IMR-90 (cell line): ENCODE data around the gene DHRS13. TPM values are rescaled to one million over a fixed set of nuclear protein-coding genes. Genes with fewer than 3 reads are reported as not detected.

Source experiments
- ATAC-seq: fragments of 200-7000 bp; cut with Tn5 transposase; 2 replicates; pipeline ENCODE4 v1.9.1; 2020; ENCODE audit warnings: low read depth, mild to moderate bottlenecking, moderate library complexity
- BruUV-seq: library from RNA; stranded (reverse); fragments of 400-500 nt; replicated peaks from 2 replicates; lab custom pipeline; 2021; lab: Mats Ljungman, UMichigan
- CTCF ChIA-PET: fragments of 300-600 bp; formaldehyde crosslinking; extraction: SDS; loops from one replicate; lab custom pipeline; 2021; ENCODE audit warnings: antibody characterized with exemption; lab: Yijun Ruan, JAX
- POLR2A ChIA-PET: fragments of 300-600 bp; sonication (Branson Sonifier 250); formaldehyde crosslinking; loops from one replicate; lab custom pipeline; 2022; ENCODE audit warnings: antibody characterized with exemption; ENCODE audit not compliant: unreplicated experiment; lab: Charles Lee
- DNase-seq: peaks from one replicate; pipeline ENCODE4 v3.0.0; 2013
- H2AFZ ChIP-seq: replicated peaks from 2 replicates; pipeline ENCODE3; 2013; ENCODE audit warnings: low read length, mild to moderate bottlenecking; ENCODE audit not compliant: poor library complexity
- H2AK5ac ChIP-seq: 2 replicates; pipeline ENCODE4 v1.6.1; 2013; ENCODE audit warnings: low read depth, low read length, inconsistent platforms
- H2AK9ac ChIP-seq: replicated peaks from 2 replicates; pipeline ENCODE3; 2013; ENCODE audit warnings: mild to moderate bottlenecking, low read depth, low read length, moderate library complexity; ENCODE audit not compliant: poor library complexity
- H2BK120ac ChIP-seq: 2 replicates; pipeline ENCODE4 v1.6.1; 2013; ENCODE audit warnings: low read depth, low read length, inconsistent platforms
- H2BK15ac ChIP-seq: 3 replicates; pipeline ENCODE4 v1.6.1; 2013; ENCODE audit warnings: low read depth, low read length, inconsistent platforms
- H2BK20ac ChIP-seq: 2 replicates; pipeline ENCODE4 v1.6.1; 2013; ENCODE audit warnings: low read depth, mild to moderate bottlenecking, inconsistent platforms, low read length, moderate library complexity
- H2BK5ac ChIP-seq: 2 replicates; pipeline ENCODE4 v1.6.1; 2013; ENCODE audit warnings: mild to moderate bottlenecking, low read depth, low read length, inconsistent platforms; ENCODE audit not compliant: poor library complexity, severe bottlenecking
- H3K14ac ChIP-seq: replicated peaks from 2 replicates; pipeline ENCODE4 v1.6.1; 2013; ENCODE audit warnings: low read depth, low read length, inconsistent platforms
- H3K18ac ChIP-seq: 2 replicates; pipeline ENCODE4 v1.6.1; 2013; ENCODE audit warnings: low read depth, low read length, control low read depth
- H3K23ac ChIP-seq: 2 replicates; pipeline ENCODE4 v1.6.1; 2013; ENCODE audit warnings: low read depth, low read length, inconsistent platforms
- H3K27ac ChIP-seq: 2 replicates; pipeline ENCODE4 v1.5.1; 2013; ENCODE audit warnings: mild to moderate bottlenecking, control low read depth, low read length; ENCODE audit not compliant: insufficient read depth
- H3K27me3 ChIP-seq: 2 replicates; pipeline ENCODE4 v1.6.1; 2013; ENCODE audit warnings: low read length; ENCODE audit not compliant: control insufficient read depth, insufficient read depth
- H3K36me3 ChIP-seq: 2 replicates; pipeline ENCODE4 v1.6.1; 2013; ENCODE audit warnings: low read length, mixed read lengths; ENCODE audit not compliant: control insufficient read depth, insufficient read depth
- H3K4ac ChIP-seq: 2 replicates; pipeline ENCODE4 v1.6.1; 2013; ENCODE audit warnings: low read depth, low read length, inconsistent platforms
- H3K4me1 ChIP-seq: 2 replicates; pipeline ENCODE4 v1.6.1; 2013; ENCODE audit warnings: low read length, mixed read lengths; ENCODE audit not compliant: control insufficient read depth, insufficient read depth
- H3K4me2 ChIP-seq: 2 replicates; pipeline ENCODE4 v1.6.1; 2013; ENCODE audit warnings: low read depth, mild to moderate bottlenecking, control low read depth, low read length, moderate library complexity
- H3K4me3 ChIP-seq: 2 replicates; pipeline ENCODE4 v1.5.1; 2013; ENCODE audit warnings: low read depth, mild to moderate bottlenecking, control low read depth, low read length, moderate library complexity; ENCODE audit not compliant: insufficient read depth
- H3K56ac ChIP-seq: 2 replicates; pipeline ENCODE4 v1.6.1; 2013; ENCODE audit warnings: low read length, inconsistent platforms; ENCODE audit not compliant: insufficient read depth; ENCODE audit errors: extremely low read depth
- H3K79me1 ChIP-seq, 2 experiments: 2 replicates each; pipeline ENCODE4 v1.6.1; 2013; ENCODE audit warnings: low read length in 2 of 2, inconsistent platforms in 1 of 2, low read depth in 1 of 2
- H3K9ac ChIP-seq: 2 replicates; pipeline ENCODE4 v1.6.1; 2013; ENCODE audit warnings: low read depth, low read length, control low read depth
- H3K9me1 ChIP-seq: 2 replicates; pipeline ENCODE4 v1.6.1; 2013; ENCODE audit warnings: low read length, inconsistent platforms; ENCODE audit not compliant: insufficient read depth
- H3K9me3 ChIP-seq: 2 replicates; pipeline ENCODE4 v1.6.1; 2013; ENCODE audit warnings: low read length; ENCODE audit not compliant: control insufficient read depth, insufficient read depth
- H4K20me1 ChIP-seq: 2 replicates; pipeline ENCODE4 v1.6.1; 2013; ENCODE audit warnings: low read length, inconsistent platforms; ENCODE audit not compliant: insufficient read depth
- H4K5ac ChIP-seq: 2 replicates; pipeline ENCODE4 v1.6.1; 2013; ENCODE audit warnings: mild to moderate bottlenecking, low read depth, low read length, control low read depth
- H4K8ac ChIP-seq, 2 experiments: 2 replicates each; pipeline ENCODE4 v1.6.1; 2013; ENCODE audit warnings: low read depth in 2 of 2, low read length in 2 of 2, control low read depth in 1 of 2, inconsistent platforms in 1 of 2
- H4K91ac ChIP-seq: 2 replicates; pipeline ENCODE4 v1.6.1; 2013; ENCODE audit warnings: low read depth, low read length, inconsistent platforms; ENCODE audit not compliant: insufficient read depth
- BHLHE40 ChIP-seq: fragments of 150-350 bp; IDR thresholded peaks from 2 replicates; pipeline ENCODE4 v1.6.1; 2016; ENCODE audit warnings: mild to moderate bottlenecking, low read depth, low read length
- CEBPB ChIP-seq: IDR thresholded peaks from 2 replicates; pipeline ENCODE4 v1.6.1; 2012; ENCODE audit warnings: low read depth, low read length, improper control_type of control experiment
- CHD1 ChIP-seq: IDR thresholded peaks from 2 replicates; pipeline ENCODE4 v1.6.1; 2012; ENCODE audit warnings: low read depth, low read length, improper control_type of control experiment
- MAZ ChIP-seq: IDR thresholded peaks from 2 replicates; pipeline ENCODE4 v1.6.1; 2012; ENCODE audit warnings: low read depth, mild to moderate bottlenecking, low read length, improper control_type of control experiment, moderate library complexity, borderline replicate concordance
- MXI1 ChIP-seq: IDR thresholded peaks from 2 replicates; pipeline ENCODE4 v1.6.1; 2012; ENCODE audit warnings: low read depth, mild to moderate bottlenecking, low read length, moderate library complexity, borderline replicate concordance
- NFE2L2 ChIP-seq: fragments of 150-350 bp; IDR thresholded peaks from 2 replicates; pipeline ENCODE4 v1.6.1; 2016; ENCODE audit warnings: low read depth, mild to moderate bottlenecking, low read length
- POLR2A ChIP-seq: IDR thresholded peaks from 2 replicates; pipeline ENCODE4 v1.6.1; 2012; ENCODE audit warnings: mild to moderate bottlenecking, low read depth, low read length
- RAD21 ChIP-seq: IDR thresholded peaks from 2 replicates; pipeline ENCODE4 v1.6.1; 2012; ENCODE audit warnings: low read length, improper control_type of control experiment
- RCOR1 ChIP-seq: IDR thresholded peaks from 2 replicates; pipeline ENCODE4 v1.6.1; 2012; ENCODE audit warnings: mild to moderate bottlenecking, low read length, improper control_type of control experiment; ENCODE audit not compliant: insufficient replicate concordance
- RFX5 ChIP-seq: IDR thresholded peaks from 2 replicates; pipeline ENCODE4 v1.8.0; 2012; ENCODE audit warnings: low read depth, mild to moderate bottlenecking, low read length, moderate library complexity
- SMC3 ChIP-seq: fragments of 150-350 bp; IDR thresholded peaks from 2 replicates; pipeline ENCODE4 v1.6.1; 2016; ENCODE audit warnings: low read depth, mild to moderate bottlenecking, antibody characterized with exemption, low read length, moderate library complexity
- WGBS, 2 experiments: methylation state at CpG; one replicate each; pipeline versions ENCODE4 v1.1.5 to v1.1.7; 2013; ENCODE audit warnings: missing lambda C conversion rate in 2 of 2; ENCODE audit not compliant: insufficient read length in 1 of 2; ENCODE audit errors: extremely low coverage in 2 of 2; 5-methylcytosine and 5-hydroxymethylcytosine counted together
- dilution Hi-C: fragments of 300-500 bp; cut with HindIII; formaldehyde crosslinking; loops from one replicate; pipeline ENCODE4 v1.14.3; 2018; ENCODE audit warnings: low sequenced_read_pairs; ENCODE audit not compliant: unreplicated experiment
- in situ Hi-C: fragments of 300-500 bp; cut with MboI; formaldehyde crosslinking; loops from 3 replicates; pipeline ENCODE4 v1.14.3; 2019; ENCODE audit warnings: low sequenced_read_pairs, inconsistent platforms, mixed read lengths
- intact Hi-C: fragments of 100-400 bp; cut with micrococcal nuclease; formaldehyde crosslinking; loops from 2 replicates; pipeline ENCODE4 v1.10.0; 2022
- polyA plus RNA-seq, 3 experiments: library from polyadenylated mRNA; depleted of rRNA; stranded (reverse); fragments of >200 nt; gene quantifications; 2 replicates each; pipeline ENCODE4 v1.2.3, GENCODE V29; 2012; ENCODE audit warnings: low replicate concordance in 1 of 3
- total RNA-seq: library from RNA; depleted of rRNA; stranded (reverse); fragments of >200 nt; gene quantifications from 2 replicates; pipeline ENCODE4 v1.2.3, GENCODE V29; 2012
- TF ChIP-seq, protein P1 (sequence below): fragments of 150-350 bp; IDR thresholded peaks from 2 replicates; pipeline ENCODE4 v1.6.1; 2017; ENCODE audit warnings: mild to moderate bottlenecking, antibody characterized with exemption, low read length, low read depth
- TF ChIP-seq, protein P2 (sequence below): conservative IDR thresholded peaks from 2 replicates; pipeline ENCODE4 v1.5.1; 2012; ENCODE audit warnings: mild to moderate bottlenecking, low read depth, low read length, improper control_type of control experiment
- TF ChIP-seq, protein P3 (sequence below): fragments of 150-350 bp; IDR thresholded peaks from 2 replicates; pipeline ENCODE4 v1.6.1; 2016; ENCODE audit warnings: low read depth, mild to moderate bottlenecking, low read length, moderate library complexity, borderline replicate concordance

Gene DHRS13
- total and polyA plus RNA-seq, 2 of the 4 experiments (the other 2 are of a cell fraction), result 2.7 to 3.9 TPM

DNA sequence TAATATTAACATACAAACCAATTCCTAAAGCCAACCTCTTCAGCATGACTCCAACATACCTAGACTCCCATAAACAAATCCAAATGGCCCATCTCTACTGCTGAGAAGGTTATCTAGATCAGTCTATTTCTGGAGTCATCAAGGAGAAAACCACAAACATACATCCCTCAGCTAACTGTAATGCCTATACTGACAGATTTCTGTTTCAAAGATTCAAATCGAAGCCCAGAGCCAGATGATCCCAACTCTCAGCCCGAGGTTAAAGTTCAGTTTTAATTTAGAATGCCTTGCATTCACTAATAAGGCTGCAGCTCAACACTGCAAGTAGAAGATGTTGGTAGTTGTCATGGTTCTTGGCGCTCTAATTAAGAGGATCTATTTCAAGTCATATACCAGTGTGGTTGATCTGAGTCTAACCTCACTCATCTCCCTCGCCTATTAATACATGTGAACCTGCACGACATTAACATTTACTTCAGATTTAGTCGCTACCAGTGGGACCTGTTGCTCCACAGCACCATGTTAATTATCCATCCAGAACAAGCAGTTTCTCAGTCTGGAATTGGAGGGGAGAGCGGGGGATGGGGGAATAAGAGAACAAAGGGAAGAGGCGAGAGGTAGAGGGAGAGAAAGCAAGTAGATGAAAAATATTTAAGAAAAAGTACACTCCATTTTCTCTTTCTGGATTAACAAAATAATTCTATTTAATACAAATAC is 33.0 kb upstream of the DHRS13 start:
- Histone ChIP-seq H3K14ac (0 out of 2 replicates have a peak overlapping the region, but pooled peaks have one; percentile 0), H2AK5ac (no peak overlapping the region), H3K56ac (no peak overlapping the region), H3K27me3 (no peaks in the 10 kb centered on the region), H3K4ac (no peak overlapping the region), H3K23ac (no peak overlapping the region), H4K20me1 (peaks cover 99% of the 10 kb centered on the region), H3K9me1 (peaks cover 40% of the 10 kb centered on the region), H3K18ac (no peak overlapping the region), H2BK5ac (no peak overlapping the region), H4K8ac (no peak overlapping the region), H4K5ac (no peak overlapping the region), H2AFZ (no peak overlapping the region), H4K91ac (no peak overlapping the region), H3K4me3 (no peak overlapping the region), H3K4me2 (no peak overlapping the region), H2BK120ac (no peak overlapping the region), H2BK20ac (no peak overlapping the region), H3K79me1 (peaks cover 42 to 97% of the 10 kb centered on the region in 2 experiments), H3K9me3 (no peaks in the 10 kb centered on the region), H3K27ac (no peak overlapping the region), H2BK15ac (no peak overlapping the region), H3K4me1 (peaks cover 18% of the 10 kb centered on the region), H2AK9ac (no peak overlapping the region), H3K9ac (no peak overlapping the region), H3K36me3 (peaks cover 5% of the 10 kb centered on the region)
- no TSS peak for BruUV-seq
- no peak for TF ChIP-seq MAZ
- TF ChIP-seq RAD21, result no peak
- no peak for TF ChIP-seq RFX5
- no peak for TF ChIP-seq MXI1
- TF ChIP-seq POLR2A, result no peak
- no peak for TF ChIP-seq CEBPB
- TF ChIP-seq, protein P1, sequence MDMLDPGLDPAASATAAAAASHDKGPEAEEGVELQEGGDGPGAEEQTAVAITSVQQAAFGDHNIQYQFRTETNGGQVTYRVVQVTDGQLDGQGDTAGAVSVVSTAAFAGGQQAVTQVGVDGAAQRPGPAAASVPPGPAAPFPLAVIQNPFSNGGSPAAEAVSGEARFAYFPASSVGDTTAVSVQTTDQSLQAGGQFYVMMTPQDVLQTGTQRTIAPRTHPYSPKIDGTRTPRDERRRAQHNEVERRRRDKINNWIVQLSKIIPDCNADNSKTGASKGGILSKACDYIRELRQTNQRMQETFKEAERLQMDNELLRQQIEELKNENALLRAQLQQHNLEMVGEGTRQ, result no peak
- TF ChIP-seq, protein P2, sequence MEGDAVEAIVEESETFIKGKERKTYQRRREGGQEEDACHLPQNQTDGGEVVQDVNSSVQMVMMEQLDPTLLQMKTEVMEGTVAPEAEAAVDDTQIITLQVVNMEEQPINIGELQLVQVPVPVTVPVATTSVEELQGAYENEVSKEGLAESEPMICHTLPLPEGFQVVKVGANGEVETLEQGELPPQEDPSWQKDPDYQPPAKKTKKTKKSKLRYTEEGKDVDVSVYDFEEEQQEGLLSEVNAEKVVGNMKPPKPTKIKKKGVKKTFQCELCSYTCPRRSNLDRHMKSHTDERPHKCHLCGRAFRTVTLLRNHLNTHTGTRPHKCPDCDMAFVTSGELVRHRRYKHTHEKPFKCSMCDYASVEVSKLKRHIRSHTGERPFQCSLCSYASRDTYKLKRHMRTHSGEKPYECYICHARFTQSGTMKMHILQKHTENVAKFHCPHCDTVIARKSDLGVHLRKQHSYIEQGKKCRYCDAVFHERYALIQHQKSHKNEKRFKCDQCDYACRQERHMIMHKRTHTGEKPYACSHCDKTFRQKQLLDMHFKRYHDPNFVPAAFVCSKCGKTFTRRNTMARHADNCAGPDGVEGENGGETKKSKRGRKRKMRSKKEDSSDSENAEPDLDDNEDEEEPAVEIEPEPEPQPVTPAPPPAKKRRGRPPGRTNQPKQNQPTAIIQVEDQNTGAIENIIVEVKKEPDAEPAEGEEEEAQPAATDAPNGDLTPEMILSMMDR, result no peak
- no peak for TF ChIP-seq RCOR1
- TF ChIP-seq SMC3, result no peak
- TF ChIP-seq NFE2L2, result no peak
- TF ChIP-seq BHLHE40, result no peak
- TF ChIP-seq, protein P3, sequence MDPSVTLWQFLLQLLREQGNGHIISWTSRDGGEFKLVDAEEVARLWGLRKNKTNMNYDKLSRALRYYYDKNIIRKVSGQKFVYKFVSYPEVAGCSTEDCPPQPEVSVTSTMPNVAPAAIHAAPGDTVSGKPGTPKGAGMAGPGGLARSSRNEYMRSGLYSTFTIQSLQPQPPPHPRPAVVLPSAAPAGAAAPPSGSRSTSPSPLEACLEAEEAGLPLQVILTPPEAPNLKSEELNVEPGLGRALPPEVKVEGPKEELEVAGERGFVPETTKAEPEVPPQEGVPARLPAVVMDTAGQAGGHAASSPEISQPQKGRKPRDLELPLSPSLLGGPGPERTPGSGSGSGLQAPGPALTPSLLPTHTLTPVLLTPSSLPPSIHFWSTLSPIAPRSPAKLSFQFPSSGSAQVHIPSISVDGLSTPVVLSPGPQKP, result no peak
- TF ChIP-seq CHD1, result no peak
- in situ Hi-C loops, result no loop called here
- WGBS, 2 experiments, result no CpG with 5 or more reads among the region's 8 CpGs
- POLR2A ChIA-PET, result no interaction called here
- dilution Hi-C loops, result no loop called here
- CTCF ChIA-PET, result interaction anchor here (0.7 kb wide), 1 partner anchor 156 kb away, joined by 3 read pairs; no protein-coding TSS in a partner anchor
- intact Hi-C loops, result no loop called here
- DNase-seq, result no peak
- ATAC-seq, result peak; percentile 33; the same call in 1 of the 2 replicates
